Astrocyte of the hippocampus (primary cell): ENCODE data around the gene CGNL1.
A peak's percentile ranks its signal among the peaks of the same experiment; 100 is the strongest.

ENCODE experiments used
- DNase-seq: peaks from one replicate; pipeline ENCODE4 v3.0.0; 2011; ENCODE audit warnings: low read depth, low spot score

CGNL1 gene

DNA sequence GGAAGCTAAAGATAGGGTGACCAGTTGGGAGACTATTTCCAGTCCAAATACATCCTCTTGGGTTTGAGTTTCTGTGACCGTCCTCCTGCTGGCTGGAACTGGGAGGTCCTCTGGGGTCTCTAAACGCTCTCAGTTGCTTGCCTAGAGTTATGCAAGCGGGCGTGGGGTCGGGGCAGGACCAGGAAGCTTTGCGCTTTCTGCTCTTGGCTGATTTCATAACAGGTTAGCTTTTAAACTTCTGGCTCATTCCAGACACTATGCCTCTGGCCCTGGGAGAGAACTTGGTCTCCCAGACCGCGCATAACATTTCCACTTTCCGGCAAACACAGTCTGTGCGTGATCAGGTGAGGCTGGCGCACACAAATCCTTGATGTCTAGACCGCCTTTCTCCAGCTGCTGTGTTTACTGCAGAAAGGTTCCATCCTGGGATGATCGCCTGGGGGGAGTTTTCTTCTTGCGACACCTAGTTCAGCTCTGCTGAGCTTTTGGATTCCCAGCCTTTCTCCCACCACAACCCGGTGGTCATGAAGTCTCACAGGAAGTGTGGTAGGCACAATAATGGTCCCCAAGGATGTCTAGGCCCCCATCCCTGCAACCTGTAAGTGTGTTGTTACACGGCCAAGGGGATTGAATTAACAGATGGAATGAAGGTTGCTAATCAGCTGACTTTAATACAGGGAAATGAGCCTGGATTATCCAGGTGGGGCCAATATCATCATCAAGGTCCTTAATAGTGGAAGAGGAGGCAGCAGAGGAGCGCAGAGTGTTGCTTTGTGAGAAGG, 23.6 kb upstream of the CGNL1 start:
- DNase-seq: no peak

DNA sequence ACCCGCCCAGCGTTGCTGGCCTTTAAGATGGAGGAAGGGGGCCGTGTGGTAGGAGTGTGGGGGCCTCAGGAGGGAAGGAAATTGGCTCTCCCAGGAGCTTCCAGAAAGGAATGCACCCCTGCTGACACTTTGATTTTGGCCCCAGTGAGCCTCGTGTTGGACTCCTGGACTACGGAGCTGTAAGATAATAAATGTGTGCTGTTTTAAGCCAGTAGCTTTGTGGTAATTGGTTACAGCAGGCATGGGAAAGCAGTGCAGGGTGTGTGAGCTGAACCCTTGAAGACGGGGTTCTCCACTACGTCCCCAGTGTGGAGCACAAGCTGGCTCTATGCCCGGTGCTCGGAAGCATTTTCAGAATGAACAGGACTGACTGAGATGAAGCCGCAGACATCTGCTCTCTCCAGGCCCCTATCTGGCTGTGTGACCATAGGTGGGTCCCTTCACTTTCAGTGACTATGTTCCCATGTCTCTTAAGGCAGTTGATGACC, 22.9 kb upstream of the CGNL1 start:
- no peak for DNase-seq

DNA sequence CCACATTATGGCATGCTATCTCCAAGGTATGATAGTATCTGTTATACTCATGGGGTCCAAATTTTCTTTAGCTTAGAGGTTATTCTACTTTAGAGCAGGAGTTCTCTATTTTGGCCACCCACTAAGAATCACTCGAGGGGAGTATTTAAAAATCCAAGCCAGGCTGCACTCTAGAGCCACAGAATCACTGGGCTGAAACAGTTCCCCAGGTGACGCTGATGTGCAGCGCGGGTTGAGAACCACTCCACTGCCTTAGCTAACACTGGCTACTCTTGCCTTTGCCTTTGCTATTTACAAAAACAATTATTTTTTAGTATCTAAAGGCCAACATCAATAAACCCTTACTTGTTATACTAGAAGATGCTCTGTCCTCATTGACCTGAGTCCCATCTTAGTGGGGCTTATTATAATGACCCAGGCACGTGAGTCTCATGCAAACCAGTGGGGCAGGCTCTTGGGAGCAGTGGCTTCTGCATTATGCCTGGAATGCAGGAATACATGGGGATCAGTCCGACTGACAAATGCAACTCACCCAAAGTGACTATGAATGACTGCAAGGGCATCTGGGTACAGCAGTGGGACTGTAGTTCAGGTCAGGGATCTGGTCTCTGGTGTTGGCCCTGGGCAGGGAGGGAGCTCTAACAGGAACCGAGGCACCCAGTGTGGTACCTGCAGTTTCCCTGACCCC, 21.7 kb upstream of the CGNL1 start:
- no peak for DNase-seq

DNA sequence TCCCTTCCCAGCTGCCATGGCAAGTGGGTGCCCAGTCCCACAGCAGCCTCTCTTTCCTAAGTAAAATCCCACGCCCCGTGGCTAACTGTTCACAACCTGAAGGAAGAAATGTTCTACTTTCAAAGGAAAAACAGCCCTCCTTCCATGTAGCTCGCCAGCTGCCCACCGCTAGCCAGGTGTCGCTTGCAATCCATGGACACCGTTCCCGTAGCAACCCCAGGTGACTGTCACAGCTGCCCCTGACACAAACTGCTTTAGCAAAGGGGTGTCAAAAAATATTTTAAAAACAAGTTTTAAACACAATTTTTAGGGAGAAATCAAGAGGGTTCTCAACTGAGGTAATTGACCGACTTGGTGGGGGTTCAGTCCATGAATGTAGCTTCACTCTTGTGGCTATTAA, 21.0 kb upstream of the CGNL1 start:
- no peak for DNase-seq

DNA sequence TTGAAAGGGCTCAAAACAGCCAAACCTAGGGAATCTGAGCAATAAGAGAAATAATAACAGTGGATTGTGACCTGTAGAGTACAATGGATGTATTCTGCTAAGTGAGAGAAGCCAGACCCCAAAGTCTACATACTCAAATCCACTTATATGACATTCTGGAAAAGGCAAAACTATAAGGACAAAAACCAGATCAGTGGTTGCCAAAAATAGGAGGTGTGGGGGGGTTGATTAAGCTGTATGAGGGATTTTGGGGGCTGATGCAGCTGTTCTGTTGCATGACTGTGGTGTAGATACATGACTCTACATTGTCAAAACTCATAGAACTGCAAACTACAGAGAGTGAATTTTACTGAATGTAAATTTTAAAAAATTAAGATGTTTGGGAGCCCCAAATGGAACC, 20.1 kb upstream of the CGNL1 start:
- DNase-seq: no peak

DNA sequence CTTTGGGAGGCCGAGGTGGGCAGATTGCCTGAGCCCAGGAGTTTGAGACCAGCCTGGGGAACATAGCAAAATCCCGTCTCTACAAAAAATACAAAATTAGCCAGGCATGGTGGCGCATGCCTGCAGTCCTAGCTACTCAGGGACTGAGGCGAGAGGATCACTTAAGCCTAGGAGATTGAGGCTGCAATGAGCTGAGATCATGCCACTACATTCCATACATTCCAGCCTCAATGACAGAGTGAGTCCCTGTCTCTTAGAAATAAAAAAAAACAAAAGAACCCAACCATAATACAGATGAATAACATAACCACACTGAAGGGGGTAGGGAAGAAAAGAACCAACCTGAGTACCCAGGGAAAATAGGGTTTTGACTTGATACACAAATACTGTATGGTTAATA, 19.7 kb upstream of the CGNL1 start:
- DNase-seq: peak; percentile 81

DNA sequence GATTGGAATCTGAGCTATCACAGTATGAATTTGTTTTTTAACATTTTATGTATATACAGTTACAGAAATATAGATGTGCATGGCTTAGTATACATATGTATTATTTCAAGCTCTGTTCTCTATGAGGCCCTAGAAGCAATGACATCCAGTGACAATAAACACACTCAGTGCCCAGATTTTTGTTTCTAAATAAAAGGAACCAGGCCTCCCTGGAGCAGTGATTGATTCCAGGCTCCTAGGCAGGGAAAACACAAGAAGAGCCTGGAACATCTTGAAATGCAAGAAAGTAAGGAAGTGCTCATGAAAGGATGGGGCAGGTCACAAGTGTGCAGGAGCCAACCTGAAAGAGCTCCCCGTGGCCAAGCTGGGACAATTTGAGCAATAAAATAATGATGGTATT, 18.5 kb upstream of the CGNL1 start:
- DNase-seq: no peak

DNA sequence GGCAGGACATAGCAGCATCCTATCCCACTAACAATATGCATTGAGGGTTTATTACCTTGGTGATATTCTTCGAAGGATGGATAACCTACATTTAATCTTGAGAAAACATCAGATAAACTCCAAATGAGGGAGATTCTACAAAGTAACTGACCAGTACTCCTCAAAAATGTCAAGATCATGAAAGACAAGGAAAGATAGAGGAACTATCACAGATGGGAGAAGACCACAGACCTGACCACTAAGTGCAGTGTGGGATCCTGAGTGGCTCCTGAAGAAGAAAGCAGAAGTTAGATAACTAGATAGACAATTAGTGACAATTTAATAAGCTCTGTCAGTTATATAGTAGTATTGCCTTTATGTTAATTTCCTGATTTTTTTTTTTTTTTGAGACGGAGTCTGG, 17.7 kb upstream of the CGNL1 start:
- no peak for DNase-seq

DNA sequence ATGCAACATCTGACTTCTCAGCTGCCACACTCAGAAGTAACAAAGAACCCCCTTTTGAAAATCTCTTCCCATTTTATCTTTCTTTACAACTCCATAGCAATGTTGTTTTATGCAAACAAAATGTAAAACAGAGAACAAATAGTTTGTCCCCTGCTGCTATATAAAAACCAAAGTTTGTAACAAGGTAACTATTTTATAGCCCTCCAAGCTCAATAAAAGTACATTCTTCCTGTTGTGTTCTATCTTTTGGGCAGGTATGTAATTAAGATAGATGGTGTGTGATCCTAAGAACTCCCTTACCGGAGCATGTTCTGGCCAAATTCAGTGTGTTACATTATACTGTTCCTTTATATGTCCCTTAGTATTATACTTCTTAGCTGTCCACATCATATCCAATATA, 12.6 kb upstream of the CGNL1 start:
- DNase-seq: no peak

DNA sequence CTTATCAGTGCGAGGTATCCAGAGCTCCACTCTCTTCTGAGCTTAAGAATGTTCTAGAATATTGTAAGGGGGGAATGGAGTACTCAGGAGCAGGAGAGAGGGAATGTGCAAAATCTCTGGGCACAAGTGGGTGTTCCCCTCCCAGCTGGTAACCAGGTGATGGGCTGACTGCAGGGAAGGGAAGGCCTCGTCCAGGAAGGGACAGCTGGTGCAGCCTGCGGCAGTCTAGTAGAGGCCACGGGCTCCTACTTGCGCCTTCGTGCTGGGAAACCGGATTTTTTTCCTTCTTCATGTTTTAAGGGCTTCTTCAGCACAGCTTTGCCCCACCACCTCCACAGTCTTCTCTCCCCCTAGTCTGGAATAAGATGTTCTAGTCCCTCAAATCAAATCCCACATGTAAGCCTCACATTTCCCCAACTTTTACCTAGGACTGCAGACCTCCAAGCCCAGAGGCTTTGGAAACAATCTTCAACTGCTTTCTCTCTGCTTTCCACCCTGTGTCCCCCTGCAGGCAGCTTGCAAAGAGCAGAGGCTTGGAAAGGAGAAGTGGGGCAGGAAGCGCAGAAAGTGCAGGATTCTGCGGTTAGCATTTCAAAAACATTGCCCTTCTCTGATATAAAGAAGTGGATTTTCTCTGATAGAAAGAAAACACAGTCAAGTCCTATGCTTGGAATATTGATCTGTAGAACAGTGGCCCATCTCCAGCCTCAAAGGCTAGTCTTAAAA, 11.9 kb upstream of the CGNL1 start:
- peak; percentile 41 for DNase-seq

DNA sequence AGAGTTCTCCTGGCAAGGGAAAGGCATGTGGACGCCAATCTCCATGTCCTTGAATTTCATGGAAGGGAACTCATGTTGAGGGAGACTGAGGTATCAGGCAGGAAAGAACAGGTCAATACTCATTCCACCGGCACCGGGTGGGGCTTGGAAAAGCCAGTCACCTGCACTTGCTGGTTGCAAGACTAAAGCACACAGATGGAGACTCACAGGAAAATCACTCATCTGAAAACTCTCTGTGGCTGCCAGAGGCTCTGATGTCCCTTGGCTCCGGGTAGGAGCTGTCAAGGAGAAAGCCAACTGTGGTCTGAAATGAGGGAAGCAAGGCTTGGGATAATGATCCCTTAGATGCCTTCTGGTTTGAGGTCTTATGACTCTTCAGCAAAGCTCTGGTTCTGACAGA, 8.7 kb upstream of the CGNL1 start:
- DNase-seq: peak; percentile 59

DNA sequence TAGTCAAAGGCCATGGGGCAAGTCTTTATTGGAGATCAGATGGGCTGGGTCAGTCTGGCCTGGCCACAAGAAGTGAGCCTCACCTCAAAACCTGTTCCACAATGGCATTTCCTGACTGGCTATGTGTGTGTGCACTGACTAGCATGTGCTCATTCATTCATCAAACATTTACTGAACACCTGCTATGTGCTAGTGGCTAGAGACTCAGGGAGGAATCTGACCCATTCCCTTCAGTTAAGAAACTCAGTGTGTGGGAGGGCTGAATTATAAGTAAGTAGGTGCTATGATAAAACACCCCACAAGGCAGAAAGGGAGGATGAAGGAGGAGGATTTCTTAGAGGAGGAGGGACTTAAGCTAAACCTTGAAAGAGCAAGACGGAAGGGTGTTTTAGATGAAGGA, 5.4 kb upstream of the CGNL1 start:
- no peak for DNase-seq

DNA sequence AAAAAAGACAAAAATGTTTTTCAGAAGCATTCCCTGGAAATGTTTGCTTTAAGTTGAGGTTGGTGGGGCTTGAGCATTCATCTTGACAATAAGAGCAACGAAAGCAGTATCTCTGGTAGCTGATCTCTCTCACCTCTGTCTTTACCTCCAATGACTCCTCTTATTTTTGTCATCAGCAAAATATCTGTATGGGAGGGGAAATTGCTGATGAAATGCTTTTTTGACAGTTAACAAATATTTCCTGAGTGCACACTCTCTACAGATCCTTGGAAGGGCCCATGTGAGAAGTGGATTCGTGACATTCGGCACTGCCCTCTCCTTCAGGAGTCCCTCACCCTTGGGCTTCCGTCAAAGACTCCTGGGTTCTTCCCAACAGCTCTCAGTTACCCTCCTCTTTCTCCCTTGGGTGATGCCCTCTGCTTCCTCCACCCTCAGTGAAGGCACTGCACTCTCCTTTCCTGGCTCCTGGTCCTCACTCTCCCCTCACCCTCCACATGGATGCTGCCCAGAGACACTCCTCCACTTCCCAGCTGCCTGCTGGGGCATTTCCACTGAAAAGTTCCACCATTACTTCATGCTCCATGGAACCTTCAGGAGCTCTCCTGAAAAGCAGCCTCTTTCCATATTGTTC, 2.9 kb upstream of the CGNL1 start:
- DNase-seq: no peak

DNA sequence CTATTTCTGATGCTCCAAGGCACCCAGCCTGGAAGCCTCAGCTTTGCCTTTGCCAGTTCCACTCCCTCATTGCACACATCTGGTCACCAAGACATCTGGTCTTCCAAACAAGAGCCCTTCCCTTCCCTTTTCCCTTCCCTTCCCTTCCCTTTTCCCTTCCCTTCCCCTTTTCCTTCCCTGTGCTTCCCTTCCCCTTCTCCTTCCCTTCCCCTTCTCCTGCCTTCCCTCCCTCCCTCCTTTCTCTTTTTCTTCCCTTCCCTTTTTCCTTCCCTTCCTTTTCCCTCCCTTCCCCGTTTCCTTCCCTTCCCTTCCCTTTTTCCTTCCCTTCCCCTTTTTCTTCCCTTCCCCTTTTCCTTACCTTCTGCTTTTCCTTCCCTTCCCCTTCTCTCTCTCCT, 2.4 kb upstream of the CGNL1 start:
- DNase-seq: no peak

DNA sequence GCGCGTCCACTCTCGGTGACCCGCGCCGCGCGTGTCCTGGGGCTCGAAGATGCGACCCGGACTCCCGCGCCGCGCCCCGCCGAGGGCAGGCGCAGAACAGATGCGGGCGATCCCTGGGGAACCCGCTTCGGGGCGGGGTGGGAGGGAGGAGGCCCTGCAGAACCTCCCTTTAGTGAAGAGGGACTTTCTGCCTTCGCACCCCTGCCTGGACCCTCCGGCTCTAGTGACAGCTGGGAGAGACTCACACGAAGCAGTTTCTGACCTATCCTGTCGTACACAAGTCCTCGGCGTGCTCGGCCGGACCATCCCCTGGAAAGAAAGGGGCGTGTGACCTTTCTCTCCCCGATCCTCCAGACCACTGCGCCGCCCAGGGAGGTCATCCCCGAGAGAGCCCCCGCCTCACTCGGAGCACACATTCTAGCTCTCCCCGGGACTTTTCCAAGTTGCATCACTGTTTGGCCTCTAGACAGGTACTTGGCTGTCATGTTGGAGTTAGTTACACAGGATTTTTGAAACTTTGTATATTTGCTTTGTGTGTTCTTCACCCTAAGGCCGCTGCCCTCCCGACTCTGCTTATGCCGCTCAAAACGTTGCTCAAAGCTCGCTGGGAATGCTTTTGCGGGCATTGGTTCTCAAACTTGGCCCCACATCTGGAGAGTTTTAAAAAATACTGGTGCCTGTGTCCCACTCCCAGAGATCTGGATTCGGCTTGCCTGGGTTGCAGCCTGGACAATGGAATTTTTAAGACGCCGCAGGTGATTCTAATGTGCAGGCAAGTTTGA, 582 bp downstream of the CGNL1 start:
- peak; percentile 51 for DNase-seq

DNA sequence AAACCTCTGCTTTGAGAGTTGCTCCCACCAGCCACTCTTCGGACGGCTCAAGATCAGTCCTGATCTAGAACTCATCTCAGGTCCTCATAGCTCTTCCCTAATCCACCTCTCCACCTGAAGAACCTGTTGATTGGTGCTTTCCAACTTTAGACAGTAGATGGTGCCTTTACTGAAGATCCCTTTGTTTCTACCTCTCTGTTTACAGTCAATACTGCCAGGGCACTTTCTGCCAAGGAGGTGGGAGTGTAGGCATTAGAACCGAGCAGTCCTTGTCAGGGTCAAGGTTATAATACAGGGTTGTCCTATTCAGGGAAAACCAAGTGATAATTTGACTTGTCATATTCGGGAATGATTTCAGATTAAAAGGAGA, 1.2 kb downstream of the CGNL1 start:
- DNase-seq: no peak

DNA sequence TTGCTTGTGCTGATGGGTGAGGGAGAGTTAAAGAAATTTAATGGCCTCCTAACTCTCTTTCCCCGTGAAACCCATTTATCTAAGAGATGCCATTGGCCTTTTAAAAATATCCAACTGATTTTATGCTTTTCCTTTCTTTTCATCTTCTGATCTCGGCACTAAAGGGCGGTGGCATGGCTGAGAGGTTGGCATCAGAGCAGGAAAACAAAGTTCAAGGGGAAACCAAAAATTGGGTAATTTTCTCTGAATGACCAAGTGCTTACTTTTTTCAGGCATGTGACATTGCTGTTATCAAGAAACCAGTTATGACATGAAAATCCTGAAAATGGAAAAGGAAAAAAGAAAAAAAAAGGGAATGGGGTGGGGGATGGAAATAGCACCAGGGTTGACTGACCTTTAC, 3.2 kb downstream of the CGNL1 start:
- no peak for DNase-seq

DNA sequence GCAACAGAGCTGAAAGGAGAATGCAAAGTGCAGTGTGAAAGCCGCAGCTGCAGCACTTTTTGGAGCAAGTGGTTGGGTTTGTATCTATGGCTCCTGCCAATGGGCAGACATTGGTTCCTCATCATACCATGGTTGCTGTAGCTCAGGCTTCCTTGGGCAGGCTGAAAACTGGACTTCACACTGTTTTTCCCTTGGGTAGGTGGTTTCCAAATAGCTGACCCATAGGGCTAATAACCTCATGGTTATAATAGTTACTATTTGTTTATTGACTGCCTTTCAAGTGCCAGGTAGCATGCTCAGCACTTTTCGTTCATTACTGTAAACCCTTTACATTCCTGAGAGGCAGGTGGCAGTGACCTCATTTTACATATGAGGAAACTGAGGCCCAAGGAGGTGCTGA, 4.5 kb downstream of the CGNL1 start:
- no peak for DNase-seq

DNA sequence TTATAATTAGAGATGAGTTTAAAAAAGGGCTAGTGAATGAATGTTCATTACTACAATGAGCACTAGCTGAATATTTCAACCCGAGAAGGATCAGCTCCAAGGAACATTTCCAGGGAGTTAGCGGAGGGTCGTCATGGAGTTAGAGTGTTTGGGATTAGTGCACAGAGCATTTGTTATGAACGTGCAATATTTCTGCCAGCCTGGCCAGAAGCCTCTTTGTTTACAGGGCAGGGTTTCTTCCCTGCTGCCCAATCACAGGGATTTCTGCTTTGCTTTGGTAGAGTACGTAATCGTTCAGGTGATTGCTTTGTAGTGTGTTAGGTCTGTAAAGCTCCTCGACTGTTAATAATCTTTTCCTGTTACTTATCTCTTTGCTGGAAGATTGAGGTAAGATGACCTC, 5.9 kb downstream of the CGNL1 start:
- no peak for DNase-seq

DNA sequence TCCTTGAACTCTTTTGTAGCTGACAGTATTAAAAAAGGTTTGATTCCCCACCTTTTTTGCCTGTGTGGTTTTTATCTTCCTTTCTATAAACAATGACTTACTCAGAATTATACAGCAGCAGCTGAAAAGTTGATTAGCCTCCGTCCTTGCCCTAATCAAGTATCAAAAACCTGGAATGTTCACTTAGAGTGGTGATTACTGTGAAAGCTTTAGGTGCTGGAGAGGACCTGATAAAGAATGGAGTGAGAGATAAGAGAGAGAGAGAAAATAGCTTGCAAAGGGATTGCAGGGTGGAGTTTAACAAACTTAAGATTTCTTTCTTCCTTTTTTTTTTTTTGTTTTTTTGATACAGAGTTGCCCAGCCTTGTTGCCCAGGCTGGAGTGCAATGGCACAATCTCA, 6.7 kb downstream of the CGNL1 start:
- DNase-seq: no peak

DNA sequence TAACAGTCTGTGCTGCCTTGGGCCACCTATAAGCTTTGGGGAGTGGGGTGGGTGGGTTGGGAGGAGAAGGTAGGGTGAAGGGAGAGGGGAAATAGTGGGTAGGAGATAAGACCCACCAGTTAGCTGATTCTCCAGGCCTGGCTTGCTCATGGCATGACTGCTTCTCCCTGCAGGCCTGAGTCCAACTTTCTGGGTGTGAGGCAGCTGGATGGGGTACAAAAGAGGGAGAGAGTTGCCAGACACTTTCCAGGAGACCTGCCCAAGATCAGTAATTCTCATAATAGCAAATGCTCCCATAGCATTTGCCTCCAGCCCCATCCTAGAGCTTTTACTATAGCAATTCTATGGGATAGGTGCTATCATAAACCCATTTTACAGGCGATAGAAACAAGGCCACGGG, 7.7 kb downstream of the CGNL1 start:
- DNase-seq: peak; percentile 71

DNA sequence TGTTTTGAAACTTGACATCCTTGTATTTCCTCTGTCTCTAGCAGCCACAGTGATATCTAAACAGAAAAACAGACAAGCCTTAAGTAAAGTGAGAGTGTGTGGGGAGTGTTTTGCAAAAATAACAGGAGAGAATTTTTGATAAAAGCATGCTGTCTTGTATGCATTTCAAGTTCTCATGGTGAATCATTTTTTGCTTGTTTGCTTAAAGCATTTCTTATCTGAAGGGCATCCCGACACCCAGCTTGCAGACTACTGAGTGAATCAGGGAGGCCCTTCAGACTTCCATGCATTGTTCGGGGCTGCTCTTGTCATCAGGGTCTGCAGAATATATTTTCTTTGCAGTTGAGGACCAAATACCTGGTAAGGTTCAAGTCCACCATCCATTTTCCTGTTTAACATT, 8.5 kb downstream of the CGNL1 start:
- peak; percentile 41 for DNase-seq
